AG09319 (cell line): ENCODE results near the gene SLC18A3.

ENCODE experiments used
- DNase-seq: peaks from one replicate; pipeline ENCODE4 v3.0.0-alpha.2; 2010; ENCODE audit warnings: low read depth; ENCODE audit errors: extremely low read depth
- TF ChIP-seq, protein P1 (sequence below): IDR thresholded peaks from 2 replicates; pipeline ENCODE4 v1.5.1; 2011; ENCODE audit warnings: low read depth, mild to moderate bottlenecking, inconsistent platforms, low read length, moderate library complexity

Gene SLC18A3

GRCh38 chr10:49612513-49613164, 2.5 kb downstream of the SLC18A3 start:
- TF ChIP-seq, protein P1, sequence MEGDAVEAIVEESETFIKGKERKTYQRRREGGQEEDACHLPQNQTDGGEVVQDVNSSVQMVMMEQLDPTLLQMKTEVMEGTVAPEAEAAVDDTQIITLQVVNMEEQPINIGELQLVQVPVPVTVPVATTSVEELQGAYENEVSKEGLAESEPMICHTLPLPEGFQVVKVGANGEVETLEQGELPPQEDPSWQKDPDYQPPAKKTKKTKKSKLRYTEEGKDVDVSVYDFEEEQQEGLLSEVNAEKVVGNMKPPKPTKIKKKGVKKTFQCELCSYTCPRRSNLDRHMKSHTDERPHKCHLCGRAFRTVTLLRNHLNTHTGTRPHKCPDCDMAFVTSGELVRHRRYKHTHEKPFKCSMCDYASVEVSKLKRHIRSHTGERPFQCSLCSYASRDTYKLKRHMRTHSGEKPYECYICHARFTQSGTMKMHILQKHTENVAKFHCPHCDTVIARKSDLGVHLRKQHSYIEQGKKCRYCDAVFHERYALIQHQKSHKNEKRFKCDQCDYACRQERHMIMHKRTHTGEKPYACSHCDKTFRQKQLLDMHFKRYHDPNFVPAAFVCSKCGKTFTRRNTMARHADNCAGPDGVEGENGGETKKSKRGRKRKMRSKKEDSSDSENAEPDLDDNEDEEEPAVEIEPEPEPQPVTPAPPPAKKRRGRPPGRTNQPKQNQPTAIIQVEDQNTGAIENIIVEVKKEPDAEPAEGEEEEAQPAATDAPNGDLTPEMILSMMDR, result no peak
- no peak for DNase-seq

DNA sequence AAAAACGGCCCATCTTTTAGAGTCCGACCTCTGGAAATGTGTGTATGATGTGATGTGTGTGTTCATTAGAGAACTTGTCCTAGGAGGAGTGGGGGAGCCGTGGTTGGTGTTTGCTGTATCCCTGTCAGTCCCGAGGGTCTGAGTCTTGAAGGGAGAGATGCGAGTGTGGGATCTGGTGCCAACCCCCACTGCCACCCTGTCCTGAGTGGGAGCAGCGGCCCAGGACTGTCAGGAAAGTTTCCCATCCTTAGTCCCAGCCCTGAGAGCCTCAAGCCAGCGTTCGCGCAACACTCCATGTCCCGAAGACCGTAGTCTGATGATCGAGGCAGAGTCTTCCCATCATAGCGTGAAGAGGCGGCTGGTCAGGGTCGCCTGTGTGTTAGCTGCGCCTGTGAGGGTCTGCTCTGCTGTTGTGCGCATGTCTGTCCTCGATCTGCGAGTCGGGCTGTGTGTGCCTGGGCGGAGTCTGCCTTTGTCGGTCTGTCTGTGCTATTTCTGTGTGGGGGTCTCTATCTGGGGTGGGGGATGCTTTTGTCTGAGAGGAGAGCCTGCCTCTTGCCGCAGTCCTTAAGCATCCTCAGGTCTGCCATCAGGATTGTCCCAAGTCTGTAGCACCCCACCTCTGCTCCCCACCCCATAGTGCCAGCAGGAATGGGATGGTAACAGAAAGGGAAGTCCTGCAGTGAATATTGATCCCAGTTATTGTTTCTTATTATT, 3.2 kb downstream of the SLC18A3 start:
- TF ChIP-seq, protein P1, result no peak

DNA sequence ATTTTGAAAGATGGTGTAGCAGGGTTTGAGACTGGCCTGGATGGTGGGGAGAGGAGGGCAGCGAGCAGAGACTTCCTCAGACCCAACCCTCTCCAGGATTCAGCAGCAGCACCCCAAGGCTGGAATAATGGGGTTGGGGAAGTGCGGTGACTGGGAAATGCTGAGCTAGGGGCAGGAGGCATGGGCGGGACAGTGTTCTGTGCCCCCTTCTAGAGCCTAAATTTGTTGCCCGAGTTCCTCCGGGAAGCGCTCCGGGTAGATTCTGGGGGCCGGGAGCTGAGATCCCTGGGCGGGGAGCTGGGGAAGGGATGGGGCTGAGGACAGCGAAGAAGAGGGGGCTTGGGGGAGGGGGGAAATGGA, 3.8 kb downstream of the SLC18A3 start, which contains the start of gene CHAT:
CHAT (plus strand) TSS at position 156 of the 360 bp plus-strand sequence; CDS start at position 309, 153 bp downstream.
- TF ChIP-seq, protein P1, result no peak
- no peak for DNase-seq

More for the DNA sequence above, 3.2 kb downstream of the SLC18A3 start:
- no peak for DNase-seq

DNA sequence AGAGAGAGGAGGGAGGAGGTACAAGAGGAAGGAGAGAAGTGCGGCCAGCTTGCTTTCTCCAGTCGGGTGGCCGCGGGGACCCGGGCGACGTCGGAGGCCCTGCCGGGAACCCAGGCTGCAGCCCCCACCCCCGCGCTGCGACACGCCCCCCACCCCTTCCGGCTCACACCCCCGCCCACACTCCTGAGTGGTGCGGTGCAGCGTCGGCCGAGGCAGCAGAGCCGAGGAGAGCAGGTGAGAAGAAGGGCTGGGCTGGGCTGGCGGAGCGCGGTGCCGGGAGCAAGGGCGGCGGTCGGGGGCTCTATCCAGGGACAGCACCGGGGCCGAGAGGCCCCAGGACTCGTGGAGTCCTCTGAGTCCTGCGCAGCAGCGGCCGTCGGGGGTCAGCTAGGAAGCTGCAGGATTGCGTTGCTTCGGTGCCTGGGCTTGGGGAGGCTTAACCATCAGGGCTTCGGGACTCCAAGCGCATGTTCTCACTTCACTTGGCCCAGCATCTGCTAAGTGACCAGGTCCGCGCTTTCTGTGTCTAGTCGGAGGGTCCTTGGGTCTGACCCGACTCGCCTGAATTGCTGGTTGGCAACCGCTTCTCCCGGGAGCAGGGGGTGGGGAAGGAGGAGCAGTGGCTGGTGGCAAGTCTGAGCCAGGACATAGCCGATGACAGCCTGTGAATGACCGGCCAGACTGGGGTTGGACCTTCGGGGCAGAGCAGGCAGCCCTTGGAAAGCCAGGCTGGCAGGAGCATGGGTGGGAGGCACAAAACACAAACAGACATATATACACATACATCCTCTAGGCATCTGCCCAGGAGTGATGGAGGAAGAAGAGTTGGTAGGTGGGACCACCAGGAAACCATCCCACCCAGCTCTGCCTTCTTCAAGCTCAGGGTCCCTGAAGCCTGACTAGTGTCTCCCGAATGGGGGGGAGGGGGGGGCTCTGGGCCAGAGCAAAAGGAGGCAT, 4.4 kb downstream of the SLC18A3 start:
- DNase-seq, result no peak
- TF ChIP-seq, protein P1, result no peak

DNA sequence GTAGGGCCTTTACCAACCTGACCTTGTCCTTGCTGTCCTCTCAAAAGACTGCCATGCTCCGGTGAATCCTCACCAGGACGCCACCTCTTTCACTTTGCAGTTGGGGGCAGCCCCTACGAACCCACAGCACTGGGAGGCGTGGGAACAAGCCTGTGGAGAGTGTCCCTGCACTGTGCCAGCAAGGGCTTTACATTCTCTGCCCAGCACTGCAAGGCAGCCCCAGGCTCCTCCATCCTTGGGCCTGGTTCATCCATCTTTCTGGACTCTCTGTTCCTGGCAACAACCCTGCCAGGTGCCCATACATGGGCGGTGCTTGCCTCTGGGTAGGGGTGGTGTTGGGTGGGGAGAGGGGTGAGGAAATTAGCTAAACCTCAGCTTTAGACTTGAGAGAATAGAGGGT, 5.1 kb downstream of the SLC18A3 start:
- TF ChIP-seq, protein P1, result no peak
- no peak for DNase-seq

- TF ChIP-seq, protein P1, result no peak
- DNase-seq, result no peak
Measured at GRCh38 chr10:49615721-49616120, 5.6 kb downstream of the SLC18A3 start.
